Heart left ventricle (tissue), 16 donors: Measurements from ENCODE around the gene ARL13A. TPM values are rescaled to one million over a fixed set of nuclear protein-coding genes. Genes with fewer than 3 reads are reported as not detected.

Source experiments
- ATAC-seq, 4 donors: fragments of 200-7000 bp; cut with Tn5 transposase; one replicate each; pipeline ENCODE4 v1.9.1; 2020 to 2022; ENCODE audit warnings: moderate library complexity in 4 of 4, mild to moderate bottlenecking in 3 of 4, moderate number of reproducible peaks in 1 of 4
- DNase-seq, 5 donors: peaks; one replicate each; pipeline ENCODE4 v3.0.0-alpha.2; 2020
- H3K27ac ChIP-seq, 12 donors: fragments of 200-600 bp; sonication (generic) in 4 of 12; one replicate each; pipeline versions ENCODE4 v1.5.0 to v1.8.0; 2016 to 2022; ENCODE audit warnings: mild to moderate bottlenecking in 2 of 12
- H3K27me3 ChIP-seq, 9 donors: fragments of 200-600 bp; sonication (generic) in 2 of 9; one replicate each; pipeline versions ENCODE4 v1.5.1 to v1.8.0; 2016 to 2022; ENCODE audit warnings: mild to moderate bottlenecking in 3 of 9
- H3K36me3 ChIP-seq, 9 donors: fragments of 200-600 bp; sonication (generic) in 2 of 9; one replicate each; pipeline versions ENCODE4 v1.5.0 to v1.8.0; 2018 to 2022; ENCODE audit warnings: mild to moderate bottlenecking in 2 of 9
- H3K4me1 ChIP-seq, 12 donors: fragments of 200-600 bp; sonication (generic) in 4 of 12; one replicate each; pipeline versions ENCODE4 v1.5.0 to v1.8.0; 2016 to 2022; ENCODE audit warnings: mild to moderate bottlenecking in 3 of 12
- H3K4me3 ChIP-seq, 12 donors: fragments of 200-600 bp; sonication (generic) in 4 of 12; one replicate each; pipeline versions ENCODE4 v1.5.0 to v1.8.0; 2017 to 2022; ENCODE audit warnings: mild to moderate bottlenecking in 9 of 12, moderate library complexity in 4 of 12
- H3K9me3 ChIP-seq, 12 donors: fragments of 200-600 bp; sonication (generic) in 4 of 12; one replicate each; pipeline versions ENCODE4 v1.5.0 to v1.8.0; 2016 to 2022; ENCODE audit warnings: mild to moderate bottlenecking in 1 of 12
- CTCF ChIP-seq, 12 donors: fragments of 200-600 bp; sonication (generic) in 4 of 12; IDR thresholded peaks; one replicate each; pipeline versions ENCODE4 v1.5.0 to v1.8.0; 2018 to 2022; ENCODE audit warnings: antibody characterized with exemption in 12 of 12, mild to moderate bottlenecking in 5 of 12
- POLR2A ChIP-seq, 2 donors: fragments of 450-650 bp; IDR thresholded peaks; one replicate each; pipeline ENCODE4 v1.6.1; 2017; ENCODE audit warnings: antibody characterized with exemption in 2 of 2, mild to moderate bottlenecking in 2 of 2, moderate library complexity in 2 of 2
- WGBS, 4 donors: extraction: QIAGEN DNeasy Blood & Tissue Kit in 2 of 4; methylation state at CpG; one replicate each; pipeline versions ENCODE4 v1.1.5 to v1.1.7; 2013 to 2018; 5-methylcytosine and 5-hydroxymethylcytosine counted together
- intact Hi-C, 10 donors: fragments of 100-400 bp; cut with DNase I; formaldehyde crosslinking; loops; one replicate each; pipeline versions ENCODE4 v1.11.1 to v1.14.2; 2022
- polyA plus RNA-seq, 2 donors: library from polyadenylated mRNA; stranded (reverse); fragments of 200-250 nt; gene quantifications; one replicate each; pipeline ENCODE4 v1.2.3, GENCODE V29; 2013
- total RNA-seq, 9 donors: library from RNA; depleted of rRNA in 2 of 9; stranded (reverse); fragments of >200 nt in 2 of 9; fragmentation: NEBNext Ultra II Directional in 3 of 9; extraction: Animal tissue kit (Norgen Biotek cat#: 25700) in 3 of 9; gene quantifications; one replicate each; pipeline versions ENCODE4 v1.1.0 to v1.2.4, GENCODE V29; 2016 to 2023
- donor health status: ischemic (EF 13 %, LVEDD 7.1; RV severe dilation, severe dysfunction).
- donor health status: healthy with polysubstance abuse.
- donor health status: DM: no; HTN: yes; CAD: no.
- donor health status: DM: no; HTN: no; CAD: no.
- donor health status: ischemic (EF 25% LVEDD 6.9; RV normal size, moderate dysfunction).
- donor health status: ischemic (EF 25% LVEDD 5.7; RV mildly dilated, moderate dysfunction).
- donor health status: healthy.
- donor health status: DM: yes; HTN: yes; CAD: no.
- donor health status: ischemic (EF 35%, LVEDD 5.7; RV mildly dilated, moderate dysfunction).
- donor health status: nonischemic (EF 11% LVEDD 7.7; RV severe dilation, severe dysfunction).
- donor health status: DM: yes; HTN: yes; CAD: no.
- donor health status: PGD.
- donor health status: ischemic (EF 29% LVEDD 5.4; RV normal size, mild dysfunction).
- donor health status: nonischemic (EF 23%, LVEDD 6.1; RV moderate dilation, normal function).

The ARL13A gene
- total and polyA plus RNA-seq, 11 donors: not detected

DNA sequence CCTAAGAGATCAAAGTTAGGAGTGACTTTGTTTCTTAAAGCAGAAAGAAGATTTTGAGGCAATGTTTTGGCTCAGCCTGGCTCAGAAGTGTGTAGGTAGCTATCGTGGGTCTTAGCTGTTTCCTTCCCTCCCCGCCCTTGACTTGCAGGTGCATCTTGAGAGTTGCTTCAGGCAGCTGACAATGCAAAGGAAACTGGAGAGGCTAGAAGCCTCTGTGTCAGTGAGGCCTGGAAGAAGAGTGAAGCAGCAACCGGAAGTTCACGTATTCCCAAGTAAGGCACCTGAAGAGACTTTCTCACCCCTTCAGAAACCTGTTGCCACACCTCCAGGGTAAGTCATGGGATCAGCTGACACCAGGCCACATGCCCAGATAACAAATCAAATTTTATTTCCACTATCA, 30.2 kb upstream of the ARL13A start:
- Histone ChIP-seq H3K27ac (no peak overlapping the region), H3K4me1 (no peaks in the 10 kb centered on the region), H3K27me3 (no peaks in the 10 kb centered on the region), H3K36me3 (no peaks in the 10 kb centered on the region), H3K4me3 (no peak overlapping the region), H3K9me3 (no peaks in the 10 kb centered on the region)
- TF ChIP-seq POLR2A (IDR thresholded peaks at IDR 0.05) (no peak), CTCF (IDR thresholded peaks at IDR 0.05) (no peak)
- WGBS, 4 donors: 60 to 68% (median 64%) methylated on average over 4 of the region's 4 CpGs
- intact Hi-C loops: no loop called here
- no peak for ATAC-seq
- DNase-seq: no peak

DNA sequence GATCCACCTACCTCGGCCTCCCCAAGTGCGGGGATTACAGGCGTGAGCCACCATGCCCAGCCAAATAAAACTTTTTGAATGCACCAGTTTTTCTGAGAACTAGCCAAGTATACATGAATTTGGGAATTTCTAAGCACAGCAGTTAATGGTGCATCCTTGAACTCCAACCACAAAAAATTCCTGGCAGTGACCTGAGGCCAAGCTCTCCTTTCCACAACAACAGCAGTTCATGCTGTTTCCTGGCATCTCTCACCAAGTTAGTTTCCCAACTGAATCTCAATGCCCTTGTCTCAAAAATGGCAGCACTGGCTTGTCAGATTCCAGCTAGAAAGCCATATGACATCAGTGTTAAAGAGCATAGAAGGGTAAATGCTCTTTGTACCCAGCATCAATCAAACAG, 24.9 kb upstream of the ARL13A start:
- DNase-seq (no peak), ATAC-seq (no peak)
- Histone ChIP-seq H3K27ac (no peak overlapping the region), H3K9me3 (no peaks in the 10 kb centered on the region), H3K27me3 (peaks cover 0 to 6% (median 0%) of the 10 kb centered on the region in 9 donors), H3K4me3 (no peak overlapping the region), H3K4me1 (no peaks in the 10 kb centered on the region), H3K36me3 (no peaks in the 10 kb centered on the region)
- WGBS, 4 donors: 91 to 96% (median 92%) methylated on average over 3 of the region's 3 CpGs
- intact Hi-C loops: no loop called here
- no peak for TF ChIP-seq POLR2A (IDR thresholded peaks at IDR 0.05)
- no peak for TF ChIP-seq CTCF (IDR thresholded peaks at IDR 0.05)

DNA sequence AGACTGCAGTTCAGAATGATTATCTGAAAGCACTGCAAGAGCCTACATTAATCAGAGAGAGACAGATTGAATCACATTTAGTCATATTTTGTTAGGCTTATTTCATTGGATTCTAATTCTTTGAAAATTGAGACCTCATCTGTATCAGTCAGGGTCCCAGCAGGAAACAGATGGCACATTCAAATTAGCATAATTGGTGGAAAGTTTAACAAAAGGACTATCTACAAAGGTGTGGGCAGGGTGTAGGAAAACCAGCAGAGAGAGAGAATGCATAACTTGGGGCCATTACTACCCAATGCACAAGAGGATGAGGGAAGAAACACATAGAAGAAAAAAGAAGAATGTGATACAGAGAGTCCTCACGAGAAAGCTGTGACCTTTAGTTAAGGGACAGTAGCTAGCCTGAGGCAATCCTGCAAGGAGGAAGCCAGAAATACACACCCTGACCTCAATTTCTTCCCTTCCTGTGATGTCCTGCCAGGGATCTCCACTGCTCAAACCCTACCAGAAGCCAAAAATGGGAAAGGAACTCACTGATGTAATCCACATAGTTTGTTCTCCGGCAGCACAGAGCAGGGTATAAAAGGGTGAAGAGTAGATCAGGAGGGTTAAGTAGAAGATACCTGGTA, 23.1 kb upstream of the ARL13A start:
- no peak overlapping the region for H3K27ac ChIP-seq
- H3K9me3 ChIP-seq: no peaks in the 10 kb centered on the region
- WGBS, 4 donors: 34 to 59% (median 52%) methylated on average over 2 of the region's 2 CpGs
- peaks cover 0 to 6% (median 0%) of the 10 kb centered on the region in 9 donors for H3K27me3 ChIP-seq
- intact Hi-C loops: no loop called here
- no peak for DNase-seq
- H3K36me3 ChIP-seq: no peaks in the 10 kb centered on the region
- no peak for TF ChIP-seq CTCF (IDR thresholded peaks at IDR 0.05)
- H3K4me3 ChIP-seq: no peak overlapping the region
- no peak for ATAC-seq
- H3K4me1 ChIP-seq: no peaks in the 10 kb centered on the region

DNA sequence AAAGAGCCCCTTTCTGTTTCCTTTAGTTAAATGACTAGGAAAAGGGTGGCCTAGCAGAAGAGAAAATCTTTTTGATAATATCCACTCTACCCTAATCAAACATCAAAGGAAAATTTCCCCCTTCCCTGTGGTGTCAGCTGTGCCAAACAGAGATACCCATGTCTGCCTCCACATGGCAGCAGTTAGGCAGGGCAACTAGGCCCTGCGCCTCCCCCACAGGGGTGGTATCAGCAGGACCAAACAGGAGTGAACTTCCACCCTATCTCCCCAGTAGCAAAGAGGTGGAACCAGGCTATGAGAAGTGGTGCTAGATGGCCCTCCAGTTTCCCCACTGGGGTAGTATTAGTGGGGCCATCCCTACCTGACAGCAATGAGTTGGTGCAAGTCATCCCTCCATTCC, 21.0 kb upstream of the ARL13A start:
- WGBS, 4 donors: 82 to 97% (median 89%) methylated on average over 1 of the region's 1 CpG
- ATAC-seq (no peak), DNase-seq (no peak)
- H3K4me1 ChIP-seq: no peaks in the 10 kb centered on the region
- no peaks in the 10 kb centered on the region for H3K36me3 ChIP-seq
- intact Hi-C loops: no loop called here
- no peak overlapping the region for H3K27ac ChIP-seq
- no peak overlapping the region for H3K4me3 ChIP-seq
- H3K27me3 ChIP-seq: peaks cover 0 to 6% (median 0%) of the 10 kb centered on the region in 9 donors
- no peak for TF ChIP-seq CTCF (IDR thresholded peaks at IDR 0.05)
- no peak for TF ChIP-seq POLR2A (IDR thresholded peaks at IDR 0.05)
- H3K9me3 ChIP-seq: no peaks in the 10 kb centered on the region
